ENCODE results near the gene RIMS3. TPM values are rescaled to one million over a fixed set of nuclear protein-coding genes. Genes with fewer than 3 reads are reported as not detected.

Gene RIMS3
- 0.11 and 0.45 TPM in 2 replicates for total RNA-seq (2014; rRNA removed; shearing (Covaris generic))

GRCh38 chr1:40665335-40666171, at the start of gene RIMS3:
Gene RIMS3 (minus strand): TSS chr1:40665682. CDS start chr1:40641925, 23,757 bp downstream.

GRCh38 chr1:40691538-40692428, 26.3 kb upstream of the RIMS3 start, which contains the start of gene NFYC:
Gene NFYC (plus strand): TSS chr1:40691704. CDS start chr1:40738844, 47,140 bp downstream.

Other genes with a start within 250 kb of the RIMS3 start
- 10.3 and 12.3 TPM in 2 replicates for gene ZFP69B, start 215.2 kb downstream of the RIMS3 start, total RNA-seq (2014; rRNA removed; shearing (Covaris generic))
- 7.2 and 7.6 TPM in 2 replicates for gene ZFP69, start 188.4 kb downstream of the RIMS3 start, total RNA-seq (2014; rRNA removed; shearing (Covaris generic))
- gene EXO5, start 156.9 kb downstream of the RIMS3 start, total RNA-seq (2014; rRNA removed; shearing (Covaris generic)): 9.4 and 10.7 TPM in 2 replicates
- gene ZNF684, start 134.0 kb downstream of the RIMS3 start, total RNA-seq (2014; rRNA removed; shearing (Covaris generic)): 4.3 and 4.7 TPM in 2 replicates
- 44.4 and 48.9 TPM in 2 replicates for gene NFYC, start 26.0 kb upstream of the RIMS3 start, total RNA-seq (2014; rRNA removed; shearing (Covaris generic))
- gene KCNQ4, start 118.1 kb upstream of the RIMS3 start, total RNA-seq (2014; rRNA removed; shearing (Covaris generic)): 0.05 and 0.30 TPM in 2 replicates
- gene CITED4, start 196.7 kb upstream of the RIMS3 start, total RNA-seq (2014; rRNA removed; shearing (Covaris generic)): 44.2 and 54.4 TPM in 2 replicates